Epithelial cell of esophagus (primary cell): ENCODE measurements around the gene PSMB5.
"Not testable (repeated sequence)": the region's sequence is repeated elsewhere in the genome, so short reads cannot be mapped to it uniquely, and the experiment has no call there.

Source experiments
- DNase-seq: peaks from one replicate; pipeline ENCODE4 v3.0.0; 2010; ENCODE audit warnings: low read depth
- H3K4me3 ChIP-seq: 2 replicates; pipeline ENCODE4 v1.5.1; 2011; ENCODE audit warnings: mild to moderate bottlenecking, low read length, control low read depth
- TF ChIP-seq, protein P1 (sequence below): IDR thresholded peaks from 2 replicates; pipeline ENCODE4 v1.5.1; 2011; ENCODE audit warnings: low read depth, mild to moderate bottlenecking, low read length, control low read depth, inconsistent platforms; ENCODE audit not compliant: insufficient read depth; ENCODE audit errors: missing control alignments

Gene PSMB5

GRCh38 chr14:23005451-23006187 is 29.1 kb downstream of the PSMB5 start:
- no peak for DNase-seq
- H3K4me3 ChIP-seq, result peak overlapping the region; percentile 75
- TF ChIP-seq, protein P1, sequence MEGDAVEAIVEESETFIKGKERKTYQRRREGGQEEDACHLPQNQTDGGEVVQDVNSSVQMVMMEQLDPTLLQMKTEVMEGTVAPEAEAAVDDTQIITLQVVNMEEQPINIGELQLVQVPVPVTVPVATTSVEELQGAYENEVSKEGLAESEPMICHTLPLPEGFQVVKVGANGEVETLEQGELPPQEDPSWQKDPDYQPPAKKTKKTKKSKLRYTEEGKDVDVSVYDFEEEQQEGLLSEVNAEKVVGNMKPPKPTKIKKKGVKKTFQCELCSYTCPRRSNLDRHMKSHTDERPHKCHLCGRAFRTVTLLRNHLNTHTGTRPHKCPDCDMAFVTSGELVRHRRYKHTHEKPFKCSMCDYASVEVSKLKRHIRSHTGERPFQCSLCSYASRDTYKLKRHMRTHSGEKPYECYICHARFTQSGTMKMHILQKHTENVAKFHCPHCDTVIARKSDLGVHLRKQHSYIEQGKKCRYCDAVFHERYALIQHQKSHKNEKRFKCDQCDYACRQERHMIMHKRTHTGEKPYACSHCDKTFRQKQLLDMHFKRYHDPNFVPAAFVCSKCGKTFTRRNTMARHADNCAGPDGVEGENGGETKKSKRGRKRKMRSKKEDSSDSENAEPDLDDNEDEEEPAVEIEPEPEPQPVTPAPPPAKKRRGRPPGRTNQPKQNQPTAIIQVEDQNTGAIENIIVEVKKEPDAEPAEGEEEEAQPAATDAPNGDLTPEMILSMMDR, result no peak

GRCh38 chr14:23004274-23004673 is 30.4 kb downstream of the PSMB5 start:
- DNase-seq, result peak; percentile 34
- not testable (repeated sequence) for H3K4me3 ChIP-seq

DNA sequence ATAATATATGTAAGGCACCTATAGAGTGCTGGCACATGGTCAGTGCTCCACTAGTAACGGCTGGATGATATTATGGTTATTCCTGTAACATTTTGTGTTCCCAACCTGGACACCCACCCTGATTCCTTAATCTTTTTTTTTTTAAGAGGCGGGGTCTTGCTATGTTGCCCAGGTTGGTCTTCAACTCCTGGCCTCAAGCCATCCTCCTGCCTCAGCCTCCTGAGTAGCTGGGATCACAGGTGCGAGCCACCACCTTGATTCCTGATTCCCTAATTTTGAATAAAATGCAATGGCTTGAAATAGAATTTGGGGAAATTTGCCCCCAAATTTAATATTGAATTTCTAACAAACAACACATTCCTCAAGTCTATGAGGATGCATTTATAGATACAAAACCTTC is 32.1 kb downstream of the PSMB5 start:
- TF ChIP-seq, protein P1, result no peak
- no peak overlapping the region for H3K4me3 ChIP-seq
- DNase-seq, result no peak

DNA sequence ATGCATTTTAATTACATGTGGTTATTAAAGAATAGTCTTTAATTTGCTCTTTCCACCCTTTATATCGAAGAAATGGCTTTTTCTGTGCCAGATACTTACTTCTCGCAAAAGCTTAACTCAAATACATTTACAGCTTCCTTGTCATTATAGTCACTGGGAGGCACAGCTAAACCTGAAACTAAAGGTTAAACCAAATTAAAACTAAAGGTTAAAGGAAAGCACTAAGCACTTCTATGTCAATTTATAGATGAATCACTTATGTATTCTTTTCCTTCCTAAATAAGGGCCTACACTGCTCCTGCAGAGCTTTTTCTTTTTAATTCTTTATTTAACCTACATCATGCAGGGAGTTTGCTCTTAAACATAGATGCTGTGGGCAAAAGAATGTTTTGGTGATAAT is 33.8 kb downstream of the PSMB5 start:
- no peak overlapping the region for H3K4me3 ChIP-seq
- no peak for DNase-seq
- TF ChIP-seq, protein P1, result no peak

DNA sequence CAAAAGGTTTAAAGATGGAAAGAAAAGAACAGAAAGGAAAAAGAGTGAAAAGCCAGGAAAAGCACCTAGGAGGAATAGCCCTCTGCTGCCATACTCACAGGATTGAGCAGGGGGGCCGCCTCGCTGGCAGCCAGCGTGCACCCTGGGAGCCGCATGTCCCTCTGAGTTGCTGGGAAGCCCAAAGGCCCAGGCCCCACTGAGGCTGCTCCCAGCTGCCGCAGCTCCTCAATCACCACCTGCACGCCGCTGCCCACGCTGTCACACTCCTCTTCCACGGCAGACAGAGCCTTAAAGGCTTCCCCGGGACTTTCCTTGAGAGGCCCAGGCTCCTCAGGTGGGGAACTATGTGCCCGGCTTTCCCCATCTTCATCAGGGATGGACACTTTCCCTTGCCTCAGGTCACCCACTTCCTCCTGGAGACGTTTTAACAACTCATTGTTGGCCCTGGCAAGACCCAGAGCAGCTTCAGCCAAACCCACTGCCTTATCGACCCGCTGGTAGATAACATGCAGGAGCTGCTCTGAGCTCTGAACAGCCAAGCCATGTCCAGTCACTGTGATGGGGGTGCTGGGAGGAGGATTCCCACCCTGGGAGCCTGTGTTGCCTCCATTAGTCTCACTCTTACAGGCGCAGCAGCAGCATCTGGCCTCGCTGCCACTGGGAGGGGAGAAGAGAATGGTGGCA is 36.2 kb downstream of the PSMB5 start:
- DNase-seq, result no peak
- H3K4me3 ChIP-seq, result no peak overlapping the region
- TF ChIP-seq, protein P1, result no peak

DNA sequence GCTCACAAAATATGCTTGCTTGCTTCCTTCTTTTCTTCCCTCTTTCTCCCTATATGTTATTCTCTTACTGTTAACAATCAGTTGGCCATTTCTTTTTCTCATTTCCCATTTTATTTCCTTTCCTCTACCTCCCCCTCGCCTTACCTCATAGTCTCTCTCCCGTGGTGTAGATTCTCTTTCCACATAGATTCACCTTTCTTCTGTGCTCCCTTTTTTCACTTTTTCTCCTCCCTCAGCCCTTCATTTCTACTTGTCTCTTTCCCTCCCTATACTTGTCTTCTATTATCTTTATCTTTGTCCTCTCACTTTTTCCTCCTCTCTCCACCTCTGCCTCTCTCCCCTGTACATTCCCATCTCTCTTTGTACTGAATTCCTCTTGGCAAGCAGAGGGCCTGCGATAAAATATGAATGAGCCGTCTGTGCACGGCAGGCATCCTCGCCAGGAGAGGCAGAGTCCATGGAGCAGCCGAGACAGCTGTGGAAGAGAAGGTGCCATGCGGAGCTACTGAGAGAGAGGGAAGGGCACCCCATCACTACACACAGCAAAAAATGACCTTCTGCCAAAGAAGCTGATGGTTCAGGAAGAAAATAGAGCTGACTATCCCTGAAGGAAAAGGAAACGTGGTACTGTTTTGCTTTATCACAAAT is 36.9 kb downstream of the PSMB5 start:
- no peak for DNase-seq
- H3K4me3 ChIP-seq, result no peak overlapping the region
- TF ChIP-seq, protein P1, result no peak
